Measurements from ENCODE around the gene CHTOP.

- TF ChIP-seq CTCF (IDR thresholded peaks at IDR 0.05; ENCODE audit: low read depth, low read length) (no peak), EZH2phosphoT487 (IDR thresholded peaks at IDR 0.05; ENCODE audit: low read depth) (no peak)
These were observed 9.2 kb downstream of the CHTOP start for GRCh38 chr1:153643100-153643499.
